ENCODE measurements around the gene SETD7. TPM values are rescaled to one million over a fixed set of nuclear protein-coding genes. Genes with fewer than 3 reads are reported as not detected.
A peak's percentile ranks its signal among the peaks of the same experiment; 100 is the strongest.

SETD7 gene
- total RNA-seq (2014; rRNA removed; shearing (Covaris generic)) = 21.3 and 21.5 TPM in 2 replicates
- polyA plus RNA-seq (2015; cell fraction: cytosol; rRNA removed) = 16.0 and 23.4 TPM in 2 replicates
- polyA plus RNA-seq (2015; cell fraction: nucleus; rRNA removed) = 7.9 and 10.8 TPM in 2 replicates

DNA sequence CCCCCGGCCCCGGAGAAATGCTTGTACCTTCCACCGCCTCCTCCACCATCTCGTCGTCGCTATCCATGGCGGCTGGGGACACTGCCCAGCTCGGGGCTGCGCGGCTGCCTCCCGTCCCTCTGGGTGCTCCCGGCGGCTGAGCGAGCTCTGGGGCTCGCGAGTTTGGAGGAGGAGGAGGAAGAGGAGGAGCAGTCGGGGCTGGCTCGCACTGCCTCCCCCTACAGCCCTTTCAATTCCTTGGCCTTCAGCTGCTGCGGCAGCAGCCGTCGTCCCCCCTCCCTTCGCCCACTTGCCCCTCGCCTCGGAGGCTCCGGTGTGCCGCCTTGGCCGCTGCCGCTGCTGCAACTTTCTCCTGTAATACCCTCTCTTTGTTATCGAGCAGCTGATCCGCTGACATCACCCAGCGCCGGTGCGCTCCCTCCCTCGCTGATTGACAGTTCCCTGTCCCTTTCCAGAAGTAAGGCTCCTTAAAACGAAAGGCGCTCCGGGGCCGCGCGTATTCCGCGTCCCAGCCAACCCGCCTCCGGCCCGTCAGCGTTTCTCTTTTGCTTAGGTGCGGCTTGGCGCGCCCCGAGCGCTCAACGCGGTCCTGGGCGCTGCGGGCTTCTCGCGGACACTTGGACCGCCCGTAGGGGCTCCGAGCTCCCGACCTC lies at the start of gene SETD7:
SETD7 (minus strand) TSS at position 149 of the 653 bp plus-strand sequence; CDS start at position 67, 82 bp downstream.
- in situ Hi-C loops (cut with HindIII; ENCODE audit: low pct_unique_long_range_greater_than_20kb, low sequenced_read_pairs) = no loop called here
- DNase-seq (ENCODE audit: low read depth, low spot score) = peak; percentile 58

GRCh38 chr4:139605516-139605915 lies 49.5 kb upstream of the SETD7 start:
- DNase-seq (ENCODE audit: low read depth, low spot score) = no peak

GRCh38 chr4:139603576-139604410 lies 47.8 kb upstream of the SETD7 start:
- in situ Hi-C loops (cut with HindIII; ENCODE audit: low pct_unique_long_range_greater_than_20kb, low sequenced_read_pairs) = no loop called here

More at GRCh38 chr4:139605516-139605915, 49.5 kb upstream of the SETD7 start:
- in situ Hi-C loops (cut with HindIII; ENCODE audit: low pct_unique_long_range_greater_than_20kb, low sequenced_read_pairs) = no loop called here

DNA sequence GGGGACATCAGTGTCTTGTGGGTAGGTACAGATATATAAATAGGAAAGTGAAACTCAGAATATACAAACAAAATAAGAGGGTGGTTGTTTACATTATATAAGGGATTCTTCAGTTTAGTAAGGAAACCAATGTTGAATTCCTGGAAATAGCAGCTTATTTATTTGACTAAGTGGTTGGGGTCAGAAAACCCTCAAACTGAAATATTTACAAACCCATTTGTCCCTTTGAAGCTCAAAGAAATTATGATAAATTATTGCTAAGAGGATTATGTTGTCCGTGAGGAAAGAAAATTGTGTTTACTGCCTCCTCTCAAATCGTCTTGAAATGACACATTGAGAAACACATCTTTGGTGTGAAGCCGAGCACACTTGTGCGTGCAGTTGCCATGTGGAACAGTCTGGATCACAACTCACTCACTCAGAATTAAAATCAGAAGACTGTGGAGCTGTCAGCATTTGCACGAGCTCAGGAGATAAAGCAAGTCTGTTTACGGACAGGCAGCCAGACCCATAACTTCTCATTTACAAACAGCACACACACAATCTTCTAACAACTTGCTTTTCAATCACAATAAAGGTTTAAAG lies 46.8 kb upstream of the SETD7 start:
- in situ Hi-C loops (cut with HindIII; ENCODE audit: low pct_unique_long_range_greater_than_20kb, low sequenced_read_pairs) = no loop called here
- DNase-seq (ENCODE audit: low read depth, low spot score) = no peak

More at GRCh38 chr4:139603576-139604410, 47.8 kb upstream of the SETD7 start:
- peak; percentile 75 for DNase-seq (ENCODE audit: low read depth, low spot score)

DNA sequence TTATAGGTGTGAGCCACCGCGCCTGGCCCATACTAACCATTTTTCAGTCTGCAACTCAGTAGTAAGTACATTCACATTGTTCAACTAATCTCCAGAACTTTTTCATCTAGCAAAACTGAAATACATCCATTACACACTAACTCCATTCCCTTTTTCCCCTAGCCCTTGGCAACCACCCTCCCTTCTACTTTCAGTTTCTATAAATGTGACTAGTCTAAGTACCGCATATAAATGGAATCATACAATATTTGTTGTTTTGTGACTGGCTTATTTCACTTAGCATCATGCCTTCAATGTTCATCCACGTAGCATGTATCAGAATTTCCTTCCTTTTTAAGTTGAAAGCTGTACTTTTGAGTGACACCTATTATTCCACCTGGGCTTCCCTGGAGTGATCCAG lies 44.6 kb upstream of the SETD7 start:
- DNase-seq (ENCODE audit: low read depth, low spot score) = no peak
- in situ Hi-C loops (cut with HindIII; ENCODE audit: low pct_unique_long_range_greater_than_20kb, low sequenced_read_pairs) = no loop called here

GRCh38 chr4:139599594-139600374 lies 43.8 kb upstream of the SETD7 start:
- in situ Hi-C loops (cut with HindIII; ENCODE audit: low pct_unique_long_range_greater_than_20kb, low sequenced_read_pairs) = no loop called here
- no peak for DNase-seq (ENCODE audit: low read depth, low spot score)

DNA sequence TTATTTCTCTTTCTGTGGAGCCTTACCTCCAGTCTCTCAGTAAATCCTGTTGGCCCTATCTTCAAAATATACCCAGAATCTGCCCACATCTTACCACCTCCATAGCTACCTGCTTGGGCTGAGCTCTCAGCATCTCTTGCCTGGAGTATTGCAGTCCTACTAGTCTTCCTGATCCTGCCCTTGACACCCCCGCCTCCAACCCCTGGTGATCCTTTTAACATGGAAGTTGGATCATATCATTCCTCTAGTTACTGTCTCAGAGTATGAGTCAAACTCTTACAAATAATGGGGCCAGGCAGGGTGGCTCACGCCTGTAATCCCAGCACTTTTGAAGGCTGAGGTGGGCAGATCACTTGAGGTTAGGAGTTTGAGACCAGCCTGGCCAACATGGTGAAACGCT lies 43.1 kb upstream of the SETD7 start:
- in situ Hi-C loops (cut with HindIII; ENCODE audit: low pct_unique_long_range_greater_than_20kb, low sequenced_read_pairs) = no loop called here
- DNase-seq (ENCODE audit: low read depth, low spot score) = no peak

DNA sequence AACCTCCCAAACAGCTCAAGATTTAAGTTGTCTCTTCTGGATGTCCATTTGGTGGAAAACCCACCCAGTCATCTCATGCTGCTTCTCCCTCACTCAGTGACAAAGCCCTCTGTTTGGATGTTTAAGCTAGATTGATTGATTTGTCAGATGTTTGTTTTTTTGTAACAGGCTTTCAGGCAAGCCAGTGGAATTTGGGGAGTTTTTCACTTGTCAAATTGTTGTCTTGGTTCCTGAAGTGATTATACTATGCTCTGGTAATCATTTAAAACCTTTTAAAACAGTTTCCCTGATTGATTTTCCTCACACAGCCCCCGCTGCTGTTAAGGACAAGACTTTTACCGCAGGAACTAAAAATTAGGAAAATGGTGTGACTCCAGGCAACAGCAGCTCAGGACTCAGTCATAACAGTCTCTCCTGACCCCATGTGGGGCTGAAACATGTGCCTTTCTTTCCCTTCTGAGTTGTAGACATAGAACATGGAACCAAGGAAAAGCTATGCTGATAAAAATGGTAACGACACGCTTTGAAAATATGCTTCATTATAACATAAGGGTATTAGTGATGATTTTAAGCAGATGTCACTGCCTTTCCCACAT lies 40.8 kb upstream of the SETD7 start:
- DNase-seq (ENCODE audit: low read depth, low spot score) = no peak
- in situ Hi-C loops (cut with HindIII; ENCODE audit: low pct_unique_long_range_greater_than_20kb, low sequenced_read_pairs) = no loop called here

DNA sequence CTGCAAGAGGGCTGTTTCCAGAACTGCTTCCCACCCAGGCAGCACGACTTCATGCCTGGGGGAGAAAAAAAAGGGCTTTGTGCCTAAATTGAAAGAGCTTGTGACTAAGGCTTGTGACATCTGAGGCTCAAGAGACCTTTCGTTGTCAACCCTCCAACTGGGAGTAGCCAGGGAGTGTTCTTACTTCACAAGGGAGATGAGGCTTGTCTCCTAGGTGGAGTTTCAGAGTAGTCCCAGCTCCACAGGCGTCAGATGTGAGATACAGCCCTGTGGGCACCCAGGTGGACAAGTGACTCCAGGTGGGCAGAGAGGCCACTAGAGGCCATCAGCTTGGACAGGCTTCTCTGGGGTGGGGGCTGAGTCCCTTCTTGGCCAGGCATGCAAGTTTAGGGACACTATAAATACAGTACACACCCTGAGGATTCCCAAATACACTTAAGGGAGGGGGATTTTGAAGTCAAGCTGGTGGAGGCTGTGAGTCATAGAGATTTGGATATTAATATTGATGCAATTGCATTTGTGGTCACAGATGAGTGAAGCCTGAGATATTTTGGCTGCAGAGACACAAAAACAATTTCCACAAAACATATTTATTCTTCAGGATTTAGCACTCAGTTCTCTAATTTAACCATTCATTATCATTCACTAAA lies 40.1 kb upstream of the SETD7 start:
- in situ Hi-C loops (cut with HindIII; ENCODE audit: low pct_unique_long_range_greater_than_20kb, low sequenced_read_pairs) = no loop called here

GRCh38 chr4:139594591-139595185 lies 38.7 kb upstream of the SETD7 start:
- in situ Hi-C loops (cut with HindIII; ENCODE audit: low pct_unique_long_range_greater_than_20kb, low sequenced_read_pairs) = no loop called here

More for the DNA sequence above, 40.1 kb upstream of the SETD7 start:
- DNase-seq (ENCODE audit: low read depth, low spot score) = peak; percentile 41

GRCh38 chr4:139593091-139593564 lies 37.1 kb upstream of the SETD7 start:
- no peak for DNase-seq (ENCODE audit: low read depth, low spot score)

More at GRCh38 chr4:139594591-139595185, 38.7 kb upstream of the SETD7 start:
- DNase-seq (ENCODE audit: low read depth, low spot score) = no peak

GRCh38 chr4:139589336-139590018 lies 33.5 kb upstream of the SETD7 start:
- DNase-seq (ENCODE audit: low read depth, low spot score) = no peak
- in situ Hi-C loops (cut with HindIII; ENCODE audit: low pct_unique_long_range_greater_than_20kb, low sequenced_read_pairs) = no loop called here

More at GRCh38 chr4:139593091-139593564, 37.1 kb upstream of the SETD7 start:
- in situ Hi-C loops (cut with HindIII; ENCODE audit: low pct_unique_long_range_greater_than_20kb, low sequenced_read_pairs) = no loop called here

DNA sequence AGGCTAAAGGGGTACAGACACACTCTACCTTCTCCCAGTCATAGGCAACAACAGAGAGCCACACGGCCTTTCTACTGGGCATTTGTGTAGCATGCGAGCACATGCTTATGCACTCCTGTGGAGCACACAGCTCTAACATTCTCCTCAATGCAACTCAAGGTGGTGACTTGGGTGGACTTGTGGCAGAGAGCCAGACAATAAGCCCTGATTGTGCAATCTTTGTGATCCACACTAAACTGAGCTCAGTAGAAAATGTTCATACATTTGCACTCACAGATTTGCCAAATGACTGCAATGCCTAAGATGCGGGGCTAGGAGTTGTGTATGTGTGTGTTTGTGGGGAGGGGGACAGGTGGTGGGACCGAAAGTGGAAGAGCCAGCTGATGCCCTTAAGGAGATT lies 31.4 kb upstream of the SETD7 start:
- in situ Hi-C loops (cut with HindIII; ENCODE audit: low pct_unique_long_range_greater_than_20kb, low sequenced_read_pairs) = no loop called here
- DNase-seq (ENCODE audit: low read depth, low spot score) = no peak

DNA sequence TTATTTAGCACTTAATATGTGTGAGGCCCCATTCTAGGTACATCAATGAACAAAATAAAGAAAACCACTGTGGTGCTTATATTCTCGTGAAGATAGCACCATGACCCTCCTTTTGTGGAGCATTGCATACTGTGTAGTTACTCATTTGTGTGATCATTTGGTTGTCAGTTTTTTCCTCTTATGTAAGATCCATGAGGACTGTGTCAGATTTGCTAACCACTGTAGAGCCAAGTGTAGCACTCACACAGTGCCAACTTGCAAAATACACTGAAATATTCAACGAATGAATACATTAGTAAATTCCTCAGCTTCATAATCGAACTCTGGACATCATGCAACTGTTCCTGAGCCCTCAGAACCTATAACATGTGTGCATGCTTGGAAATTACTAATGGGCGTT lies 29.5 kb upstream of the SETD7 start:
- DNase-seq (ENCODE audit: low read depth, low spot score) = no peak
- in situ Hi-C loops (cut with HindIII; ENCODE audit: low pct_unique_long_range_greater_than_20kb, low sequenced_read_pairs) = no loop called here

- in situ Hi-C loops (cut with HindIII; ENCODE audit: low pct_unique_long_range_greater_than_20kb, low sequenced_read_pairs) = no loop called here
- no peak for DNase-seq (ENCODE audit: low read depth, low spot score)
These were observed 28.8 kb upstream of the SETD7 start for GRCh38 chr4:139584784-139585183.

DNA sequence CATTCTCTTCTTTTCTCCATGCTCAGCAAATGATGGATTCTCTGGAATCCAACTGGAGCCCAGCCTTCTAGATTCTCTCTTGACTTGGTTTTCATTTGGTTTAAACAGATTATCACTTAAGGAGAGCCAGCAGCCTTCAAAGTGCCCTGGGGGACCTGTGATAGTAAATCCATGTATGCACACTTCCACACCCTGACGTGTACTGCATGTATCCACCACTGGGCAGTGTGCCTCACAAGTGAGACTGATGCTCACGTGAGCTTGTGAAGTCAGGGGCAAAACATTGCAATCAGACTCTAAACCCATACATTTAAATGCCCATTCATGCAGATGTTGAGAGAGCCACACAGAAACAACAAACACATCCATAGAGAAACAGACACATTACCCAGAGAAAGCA lies 28.0 kb upstream of the SETD7 start:
- in situ Hi-C loops (cut with HindIII; ENCODE audit: low pct_unique_long_range_greater_than_20kb, low sequenced_read_pairs) = no loop called here
- DNase-seq (ENCODE audit: low read depth, low spot score) = no peak
